ENCODE measurements around the gene NDUFA6. TPM values are rescaled to one million over a fixed set of nuclear protein-coding genes. Genes with fewer than 3 reads are reported as not detected.
"Not testable (repeated sequence)": the region's sequence is repeated elsewhere in the genome, so short reads cannot be mapped to it uniquely, and the experiment has no call there.

The NDUFA6 gene
- polyA plus RNA-seq, 3 donors, result 42.9 to 167 (median 138) TPM

DNA sequence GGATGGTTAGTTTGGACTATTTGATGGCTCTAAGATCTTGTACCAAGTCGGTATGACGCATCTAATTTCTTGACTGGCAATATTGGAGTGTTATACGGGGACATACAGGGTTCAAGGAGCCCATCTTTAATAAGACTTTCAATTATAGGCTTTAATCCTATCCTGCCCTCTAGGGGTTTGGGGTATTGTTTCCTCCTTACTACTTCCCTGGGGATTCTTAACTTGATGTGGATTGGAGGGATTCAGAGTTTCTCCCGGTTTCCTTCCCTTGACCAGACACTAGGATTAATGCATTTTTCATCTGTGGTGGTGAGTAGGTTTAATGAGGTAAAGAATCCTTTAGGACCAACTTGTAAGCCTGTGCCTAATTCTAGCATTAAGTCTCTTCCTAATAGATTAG is 21.2 kb upstream of the NDUFA6 start:
- WGBS (ENCODE audit: insufficient coverage), result no CpG with 5 or more reads among the region's 4 CpGs
- Histone ChIP-seq H4K20me1 (ENCODE audit: insufficient read depth, low read length) (no peaks in the 10 kb centered on the region), H3K27me3 (ENCODE audit: control insufficient read depth in 2 of 2, insufficient read depth in 2 of 2, low read length in 2 of 2) (no peaks in the 10 kb centered on the region), H3K9me3 (replicated peaks in 1 of 2; ENCODE audit: control insufficient read depth in 1 of 2, insufficient read depth in 1 of 2, low read length in 2 of 2) (peaks cover 21 to 25% of the 10 kb centered on the region in 2 donors), H3K4me1 (ENCODE audit: control insufficient read depth in 1 of 2, insufficient read depth in 2 of 2, low read length in 2 of 2) (no peaks in the 10 kb centered on the region), H3K79me2 (ENCODE audit: insufficient read depth, low read length) (no peaks in the 10 kb centered on the region), H3K4me2 (replicated peaks; ENCODE audit: extremely low read depth, low read length, poor library complexity, severe bottlenecking) (no peak overlapping the region), H3K36me3 (replicated peaks in 1 of 2; ENCODE audit: control insufficient read depth in 1 of 2, insufficient read depth in 2 of 2, low read length in 2 of 2) (no peaks in the 10 kb centered on the region), H3K9ac (ENCODE audit: insufficient read depth, low read length, poor library complexity, severe bottlenecking) (no peak overlapping the region), H3K4me3 (replicated peaks in 1 of 3; ENCODE audit: low read depth in 2 of 3, low read length in 3 of 3) (no peak overlapping the region), H2AFZ (ENCODE audit: insufficient read depth, low read depth, low read length, poor library complexity, severe bottlenecking) (no peak overlapping the region), H3K27ac (ENCODE audit: low read depth in 1 of 2, low read length in 2 of 2) (no peak overlapping the region)
- Mint-ChIP-seq H3K36me3 (peaks cover 6 to 14% of the 10 kb centered on the region in 2 donors), H3K4me1 (no peaks in the 10 kb centered on the region), H3K9me3 (peaks cover 18 to 28% (median 26%) of the 10 kb centered on the region in 7 donors), H3K4me3 (no peak overlapping the region), H3K27me3 (ENCODE audit: low read depth in 3 of 3) (peaks cover 2 to 6% (median 2%) of the 10 kb centered on the region in 3 donors), H3K27ac (no peak overlapping the region)
- intact Hi-C loops (cut with micrococcal nuclease), result no loop called here
- TF ChIP-seq, protein P1, sequence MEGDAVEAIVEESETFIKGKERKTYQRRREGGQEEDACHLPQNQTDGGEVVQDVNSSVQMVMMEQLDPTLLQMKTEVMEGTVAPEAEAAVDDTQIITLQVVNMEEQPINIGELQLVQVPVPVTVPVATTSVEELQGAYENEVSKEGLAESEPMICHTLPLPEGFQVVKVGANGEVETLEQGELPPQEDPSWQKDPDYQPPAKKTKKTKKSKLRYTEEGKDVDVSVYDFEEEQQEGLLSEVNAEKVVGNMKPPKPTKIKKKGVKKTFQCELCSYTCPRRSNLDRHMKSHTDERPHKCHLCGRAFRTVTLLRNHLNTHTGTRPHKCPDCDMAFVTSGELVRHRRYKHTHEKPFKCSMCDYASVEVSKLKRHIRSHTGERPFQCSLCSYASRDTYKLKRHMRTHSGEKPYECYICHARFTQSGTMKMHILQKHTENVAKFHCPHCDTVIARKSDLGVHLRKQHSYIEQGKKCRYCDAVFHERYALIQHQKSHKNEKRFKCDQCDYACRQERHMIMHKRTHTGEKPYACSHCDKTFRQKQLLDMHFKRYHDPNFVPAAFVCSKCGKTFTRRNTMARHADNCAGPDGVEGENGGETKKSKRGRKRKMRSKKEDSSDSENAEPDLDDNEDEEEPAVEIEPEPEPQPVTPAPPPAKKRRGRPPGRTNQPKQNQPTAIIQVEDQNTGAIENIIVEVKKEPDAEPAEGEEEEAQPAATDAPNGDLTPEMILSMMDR (IDR thresholded peaks at IDR 0.05), result no peak
- DNase-seq, result no peak

DNA sequence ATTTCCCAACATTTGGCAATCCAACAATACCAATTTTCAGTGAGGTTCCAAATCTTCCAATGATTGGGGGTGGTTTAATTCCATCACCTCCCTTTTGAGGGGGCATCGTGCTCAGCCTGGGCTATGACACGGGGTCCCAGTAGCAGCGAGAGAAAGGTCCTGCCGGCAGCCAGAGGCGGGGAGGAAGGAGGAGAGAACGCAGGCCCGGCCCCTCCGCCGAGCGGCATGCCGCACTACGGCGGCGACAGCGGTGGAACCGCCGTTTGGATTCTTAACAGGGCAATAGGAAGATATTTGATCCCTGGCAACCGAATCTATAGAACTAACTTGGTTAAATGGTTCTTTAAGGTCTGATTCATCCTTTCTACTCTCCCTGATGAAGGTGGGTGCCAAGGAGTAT is 18.3 kb upstream of the NDUFA6 start:
- H3K27ac Mint-ChIP-seq, result no peak overlapping the region
- no peaks in the 10 kb centered on the region for H3K4me1 Mint-ChIP-seq
- peaks cover 0 to 2% (median 0%) of the 10 kb centered on the region in 3 donors for H3K27me3 Mint-ChIP-seq (ENCODE audit: low read depth in 3 of 3)
- WGBS (ENCODE audit: insufficient coverage), result 60% methylated on average over 2 of the region's 18 CpGs
- H3K27ac ChIP-seq (ENCODE audit: low read depth in 1 of 2, low read length in 2 of 2), result no peak overlapping the region
- H3K9me3 Mint-ChIP-seq, result peaks cover 11 to 21% (median 20%) of the 10 kb centered on the region in 7 donors
- intact Hi-C loops (cut with micrococcal nuclease), result no loop called here
- no peak overlapping the region for H2AFZ ChIP-seq (ENCODE audit: insufficient read depth, low read depth, low read length, poor library complexity, severe bottlenecking)
- peaks cover 18 to 24% of the 10 kb centered on the region in 2 donors for H3K9me3 ChIP-seq (replicated peaks in 1 of 2; ENCODE audit: control insufficient read depth in 1 of 2, insufficient read depth in 1 of 2, low read length in 2 of 2)
- no peaks in the 10 kb centered on the region for H3K27me3 ChIP-seq (ENCODE audit: control insufficient read depth in 2 of 2, insufficient read depth in 2 of 2, low read length in 2 of 2)
- H3K36me3 ChIP-seq (replicated peaks in 1 of 2; ENCODE audit: control insufficient read depth in 1 of 2, insufficient read depth in 2 of 2, low read length in 2 of 2), result no peaks in the 10 kb centered on the region
- H3K4me3 Mint-ChIP-seq, result no peak overlapping the region
- no peaks in the 10 kb centered on the region for H4K20me1 ChIP-seq (ENCODE audit: insufficient read depth, low read length)
- no peak overlapping the region for H3K4me3 ChIP-seq (replicated peaks in 1 of 3; ENCODE audit: low read depth in 2 of 3, low read length in 3 of 3)
- no peaks in the 10 kb centered on the region for H3K4me1 ChIP-seq (ENCODE audit: control insufficient read depth in 1 of 2, insufficient read depth in 2 of 2, low read length in 2 of 2)
- TF ChIP-seq, protein P1 (IDR thresholded peaks at IDR 0.05), result no peak
- no peak overlapping the region for H3K9ac ChIP-seq (ENCODE audit: insufficient read depth, low read length, poor library complexity, severe bottlenecking)
- no peak overlapping the region for H3K4me2 ChIP-seq (replicated peaks; ENCODE audit: extremely low read depth, low read length, poor library complexity, severe bottlenecking)
- peaks cover 12 to 18% of the 10 kb centered on the region in 2 donors for H3K36me3 Mint-ChIP-seq
- no peak for DNase-seq
- H3K79me2 ChIP-seq (ENCODE audit: insufficient read depth, low read length), result no peaks in the 10 kb centered on the region

DNA sequence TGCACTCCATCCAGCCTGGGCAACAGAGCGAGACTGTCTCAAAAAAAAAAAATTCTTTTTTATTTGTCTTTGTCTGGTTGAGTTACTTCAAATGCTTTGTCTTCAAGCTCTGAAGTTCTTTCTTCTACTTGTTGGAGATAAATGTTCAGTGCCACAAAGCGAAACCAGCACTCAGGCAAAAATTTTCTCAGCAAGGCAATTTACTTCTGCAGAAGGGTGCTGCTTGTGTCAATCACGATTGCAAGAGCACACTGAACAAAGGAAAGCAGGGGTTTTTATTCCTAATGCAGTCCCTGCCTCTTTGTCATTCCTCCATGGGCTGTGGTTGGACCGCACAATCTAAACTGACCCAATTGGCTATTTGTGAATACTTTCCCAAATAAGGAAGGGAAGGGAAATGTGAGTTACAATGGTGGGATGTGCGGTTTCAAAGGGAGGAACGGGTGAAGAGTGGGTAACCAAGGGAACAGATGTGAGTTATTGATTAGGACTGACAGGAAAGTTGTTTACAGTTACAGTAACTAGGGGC is 13.8 kb upstream of the NDUFA6 start:
- H3K4me3 ChIP-seq (replicated peaks in 1 of 3; ENCODE audit: low read depth in 2 of 3, low read length in 3 of 3); H3K36me3 ChIP-seq (replicated peaks in 1 of 2; ENCODE audit: control insufficient read depth in 1 of 2, insufficient read depth in 2 of 2, low read length in 2 of 2); H3K4me2 ChIP-seq (replicated peaks; ENCODE audit: extremely low read depth, low read length, poor library complexity, severe bottlenecking); H3K9ac ChIP-seq (ENCODE audit: insufficient read depth, low read length, poor library complexity, severe bottlenecking); H3K4me1 Mint-ChIP-seq; DNase-seq; H3K79me2 ChIP-seq (ENCODE audit: insufficient read depth, low read length); H2AFZ ChIP-seq (ENCODE audit: insufficient read depth, low read depth, low read length, poor library complexity, severe bottlenecking); H3K27ac Mint-ChIP-seq; H4K20me1 ChIP-seq (ENCODE audit: insufficient read depth, low read length); H3K27me3 Mint-ChIP-seq (ENCODE audit: low read depth in 3 of 3); H3K27ac ChIP-seq (ENCODE audit: low read depth in 1 of 2, low read length in 2 of 2); intact Hi-C loops (cut with micrococcal nuclease); H3K27me3 ChIP-seq (ENCODE audit: control insufficient read depth in 2 of 2, insufficient read depth in 2 of 2, low read length in 2 of 2); H3K4me1 ChIP-seq (ENCODE audit: control insufficient read depth in 1 of 2, insufficient read depth in 2 of 2, low read length in 2 of 2); H3K4me3 Mint-ChIP-seq: not testable (repeated sequence)
- Mint-ChIP-seq H3K36me3 (peaks cover 21 to 27% of the 10 kb centered on the region in 2 donors), H3K9me3 (peaks cover 32 to 62% (median 57%) of the 10 kb centered on the region in 7 donors)
- WGBS (ENCODE audit: insufficient coverage), result 95% methylated on average over 3 of the region's 6 CpGs
- peaks cover 53 to 57% of the 10 kb centered on the region in 2 donors for H3K9me3 ChIP-seq (replicated peaks in 1 of 2; ENCODE audit: control insufficient read depth in 1 of 2, insufficient read depth in 1 of 2, low read length in 2 of 2)
